Measurements from ENCODE around the gene DCDC1. TPM values are rescaled to one million over a fixed set of nuclear protein-coding genes. Genes with fewer than 3 reads are reported as not detected.
"Not testable (repeated sequence)": the region's sequence is repeated elsewhere in the genome, so short reads cannot be mapped to it uniquely, and the experiment has no call there.

Gene DCDC1
- total and polyA plus RNA-seq, 12 donors = 0.07 to 1.5 (median 0.29) TPM; not detected in 1

DNA sequence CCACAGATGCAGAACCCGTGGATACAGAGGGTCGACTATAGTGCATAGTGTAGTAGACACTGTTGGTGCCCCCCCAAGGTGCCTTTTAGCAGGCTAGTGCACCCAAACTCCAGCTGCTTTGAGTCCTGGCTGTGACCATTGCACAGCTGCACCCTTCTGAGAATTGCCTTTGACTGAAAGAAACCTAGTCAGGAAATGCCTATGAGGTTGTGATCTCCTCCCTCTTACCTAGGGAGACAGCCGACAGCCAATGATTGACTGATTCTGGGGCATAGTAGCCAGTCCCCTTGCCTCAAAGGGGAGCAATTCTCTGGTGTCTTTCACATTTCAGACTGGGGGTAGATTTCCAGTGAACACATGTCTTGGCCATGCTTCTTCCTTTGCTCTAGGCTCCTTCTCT lies 74.2 kb downstream of the DCDC1 start:
- no peaks in the 10 kb centered on the region for H3K27me3 ChIP-seq
- intact Hi-C loops (cut with DNase I) = no loop called here
- H3K4me3 ChIP-seq = no peak overlapping the region
- no peaks in the 10 kb centered on the region for H3K4me1 ChIP-seq (replicated peaks in 1 of 2)
- TF ChIP-seq, protein P1, sequence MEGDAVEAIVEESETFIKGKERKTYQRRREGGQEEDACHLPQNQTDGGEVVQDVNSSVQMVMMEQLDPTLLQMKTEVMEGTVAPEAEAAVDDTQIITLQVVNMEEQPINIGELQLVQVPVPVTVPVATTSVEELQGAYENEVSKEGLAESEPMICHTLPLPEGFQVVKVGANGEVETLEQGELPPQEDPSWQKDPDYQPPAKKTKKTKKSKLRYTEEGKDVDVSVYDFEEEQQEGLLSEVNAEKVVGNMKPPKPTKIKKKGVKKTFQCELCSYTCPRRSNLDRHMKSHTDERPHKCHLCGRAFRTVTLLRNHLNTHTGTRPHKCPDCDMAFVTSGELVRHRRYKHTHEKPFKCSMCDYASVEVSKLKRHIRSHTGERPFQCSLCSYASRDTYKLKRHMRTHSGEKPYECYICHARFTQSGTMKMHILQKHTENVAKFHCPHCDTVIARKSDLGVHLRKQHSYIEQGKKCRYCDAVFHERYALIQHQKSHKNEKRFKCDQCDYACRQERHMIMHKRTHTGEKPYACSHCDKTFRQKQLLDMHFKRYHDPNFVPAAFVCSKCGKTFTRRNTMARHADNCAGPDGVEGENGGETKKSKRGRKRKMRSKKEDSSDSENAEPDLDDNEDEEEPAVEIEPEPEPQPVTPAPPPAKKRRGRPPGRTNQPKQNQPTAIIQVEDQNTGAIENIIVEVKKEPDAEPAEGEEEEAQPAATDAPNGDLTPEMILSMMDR (IDR thresholded peaks at IDR 0.05) = no peak
- no peak for TF ChIP-seq POLR2A (IDR thresholded peaks at IDR 0.05)
- no peak overlapping the region for H3K27ac ChIP-seq
- no peaks in the 10 kb centered on the region for H3K36me3 ChIP-seq (replicated peaks in 1 of 2)
- 69 to 81% (median 75%) methylated on average over 3 of the region's 3 CpGs for WGBS, 4 donors
- DNase-seq = no peak
- H3K9me3 ChIP-seq (replicated peaks in 1 of 3) = no peaks in the 10 kb centered on the region

DNA sequence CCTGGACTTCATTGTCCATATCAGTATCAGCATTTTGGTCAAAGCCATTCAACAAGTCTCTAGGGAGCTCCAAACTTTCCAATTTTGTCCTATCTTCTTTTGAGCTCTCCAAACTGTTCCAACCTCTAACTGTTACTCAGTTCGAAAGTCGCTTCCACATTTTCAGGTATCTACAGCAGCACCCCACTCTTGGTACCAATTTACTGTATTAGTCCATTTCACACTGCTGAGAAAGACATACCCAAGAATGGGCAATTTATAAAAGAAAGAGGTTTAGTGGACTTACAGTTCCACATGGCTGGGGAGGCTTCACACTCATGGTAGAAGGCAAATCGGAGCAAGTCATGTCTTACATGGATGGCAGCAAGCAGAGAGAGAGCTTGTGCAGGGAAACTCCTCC lies 96.0 kb downstream of the DCDC1 start:
- intact Hi-C loops (cut with DNase I); H3K4me1 ChIP-seq (replicated peaks in 1 of 2); H3K27me3 ChIP-seq; H3K4me3 ChIP-seq; H3K27ac ChIP-seq; H3K36me3 ChIP-seq (replicated peaks in 1 of 2); H3K9me3 ChIP-seq (replicated peaks in 1 of 3); DNase-seq: not testable (repeated sequence)
- 85 to 97% (median 90%) methylated on average over 3 of the region's 3 CpGs for WGBS, 4 donors

DNA sequence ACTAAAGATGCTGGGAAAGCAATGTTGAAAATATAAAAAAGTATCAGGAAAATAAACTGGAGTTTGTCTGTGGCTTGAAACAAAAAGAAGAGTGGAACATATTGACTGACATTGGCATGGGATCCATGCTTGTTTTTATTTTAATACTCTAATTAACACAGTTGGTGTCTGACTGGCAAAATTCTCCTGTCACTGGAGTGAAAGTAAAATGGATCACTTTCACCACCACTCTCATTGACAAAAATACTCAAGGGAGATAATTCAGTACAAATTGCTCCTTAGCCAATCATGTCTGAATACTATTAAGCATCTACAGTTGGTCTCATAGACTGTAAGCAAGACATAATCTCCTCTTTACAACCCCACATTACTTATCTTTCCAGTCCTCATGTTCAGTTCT lies 101.8 kb downstream of the DCDC1 start:
- Histone ChIP-seq H3K36me3 (replicated peaks in 1 of 2) (no peaks in the 10 kb centered on the region), H3K27me3 (no peaks in the 10 kb centered on the region), H3K27ac (no peak overlapping the region), H3K4me1 (replicated peaks in 1 of 2) (no peaks in the 10 kb centered on the region), H3K9me3 (replicated peaks in 1 of 3) (no peaks in the 10 kb centered on the region), H3K4me3 (no peak overlapping the region)
- no peak for DNase-seq
- TF ChIP-seq, protein P1 (IDR thresholded peaks at IDR 0.05) = no peak
- no peak for TF ChIP-seq POLR2A (IDR thresholded peaks at IDR 0.05)
- intact Hi-C loops (cut with DNase I) = no loop called here

DNA sequence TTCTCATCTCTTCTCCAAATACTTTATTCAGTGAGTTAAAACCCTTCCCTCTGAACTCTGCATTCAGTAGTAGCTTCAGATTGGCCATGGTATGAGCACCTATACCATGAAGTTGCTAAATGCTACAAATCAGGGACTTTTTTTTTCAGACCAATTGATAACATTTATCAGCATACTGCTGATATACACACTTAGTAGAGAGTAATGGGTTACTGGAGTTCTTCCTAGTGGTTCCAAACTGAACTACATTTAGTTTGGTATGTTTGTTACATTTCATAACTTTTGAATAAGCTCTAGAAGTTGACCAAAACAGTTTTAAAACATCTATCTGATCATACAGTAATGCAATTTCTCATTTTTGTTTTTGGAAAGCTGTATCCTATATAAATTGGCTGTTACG lies 104.7 kb downstream of the DCDC1 start:
- no peaks in the 10 kb centered on the region for H3K4me1 ChIP-seq (replicated peaks in 1 of 2)
- H3K4me3 ChIP-seq = no peak overlapping the region
- intact Hi-C loops (cut with DNase I) = no loop called here
- TF ChIP-seq POLR2A (IDR thresholded peaks at IDR 0.05) = no peak
- TF ChIP-seq, protein P1 (IDR thresholded peaks at IDR 0.05) = no peak
- no peak overlapping the region for H3K27ac ChIP-seq
- no peaks in the 10 kb centered on the region for H3K27me3 ChIP-seq
- WGBS, 4 donors = 69 to 82% (median 79%) methylated on average over 1 of the region's 1 CpG
- DNase-seq = no peak
- no peaks in the 10 kb centered on the region for H3K9me3 ChIP-seq (replicated peaks in 1 of 3)
- no peaks in the 10 kb centered on the region for H3K36me3 ChIP-seq (replicated peaks in 1 of 2)

DNA sequence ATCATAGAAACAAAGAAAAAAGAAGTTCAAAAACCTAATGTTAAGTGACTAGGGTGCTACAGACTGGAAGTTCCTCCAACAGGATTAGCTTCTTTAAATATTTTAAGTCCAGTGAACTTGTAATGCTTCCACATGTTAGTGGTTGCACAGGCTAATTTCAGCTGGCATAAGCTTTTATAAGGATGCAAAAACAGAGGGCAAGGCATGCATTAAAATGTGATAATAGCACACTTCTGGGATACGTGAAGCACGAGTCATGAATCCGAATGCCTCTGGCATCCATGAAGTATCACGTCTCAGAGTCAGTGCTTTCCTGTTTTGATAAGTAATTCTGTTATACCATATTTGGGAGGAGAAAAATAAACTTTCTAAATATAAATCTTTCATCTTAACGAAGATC lies 106.8 kb downstream of the DCDC1 start:
- H3K27me3 ChIP-seq = no peaks in the 10 kb centered on the region
- no peaks in the 10 kb centered on the region for H3K4me1 ChIP-seq (replicated peaks in 1 of 2)
- WGBS, 4 donors = 39 to 62% (median 57%) methylated on average over 5 of the region's 5 CpGs
- intact Hi-C loops (cut with DNase I) = no loop called here
- no peak overlapping the region for H3K4me3 ChIP-seq
- no peaks in the 10 kb centered on the region for H3K36me3 ChIP-seq (replicated peaks in 1 of 2)
- no peak for DNase-seq
- TF ChIP-seq POLR2A (IDR thresholded peaks at IDR 0.05) = no peak
- TF ChIP-seq, protein P1 (IDR thresholded peaks at IDR 0.05) = no peak
- no peaks in the 10 kb centered on the region for H3K9me3 ChIP-seq (replicated peaks in 1 of 3)
- no peak overlapping the region for H3K27ac ChIP-seq

All from adrenal gland (tissue), 12 donors.